T follicular helper cell (primary cell): ENCODE results near the gene FLYWCH1.

Experiments used
- DNase-seq: peaks from one replicate; pipeline ENCODE4 v3.0.0-alpha.2; 2020; ENCODE audit warnings: low read depth

FLYWCH1 gene

GRCh38 chr16:2968738-2969544 lies 57.2 kb downstream of the FLYWCH1 start, which contains the start of gene PAQR4:
Gene PAQR4, plus strand, starts transcription at chr16:2969348. Its CDS starts 327 bp downstream, at chr16:2969675.
- DNase-seq, result peak; percentile 61

GRCh38 chr16:2969545-2970521 lies 58.1 kb downstream of the FLYWCH1 start:
- peak; percentile 54 for DNase-seq

- no peak for DNase-seq
Observed at GRCh38 chr16:2970563-2970962, 58.8 kb downstream of the FLYWCH1 start.

GRCh38 chr16:2971134-2971984 lies 59.6 kb downstream of the FLYWCH1 start:
- DNase-seq, result no peak

GRCh38 chr16:2971985-2972784 lies 60.5 kb downstream of the FLYWCH1 start:
- DNase-seq, result no peak

GRCh38 chr16:2973093-2973492 lies 61.4 kb downstream of the FLYWCH1 start:
- no peak for DNase-seq

- DNase-seq, result no peak
Observed at GRCh38 chr16:2973605-2974318, 62.0 kb downstream of the FLYWCH1 start.

GRCh38 chr16:2974319-2975056 lies 62.8 kb downstream of the FLYWCH1 start:
- DNase-seq, result no peak

- DNase-seq, result no peak
Observed at GRCh38 chr16:2975161-2975795, 63.5 kb downstream of the FLYWCH1 start.

- no peak for DNase-seq
Observed at GRCh38 chr16:2976201-2976600, 64.5 kb downstream of the FLYWCH1 start.

GRCh38 chr16:2976673-2977072 lies 64.9 kb downstream of the FLYWCH1 start:
- DNase-seq, result no peak

- DNase-seq, result no peak
Observed at GRCh38 chr16:2977440-2977839, 65.7 kb downstream of the FLYWCH1 start.

- no peak for DNase-seq
Observed at GRCh38 chr16:2979669-2980226, 68.0 kb downstream of the FLYWCH1 start.

GRCh38 chr16:2980227-2981176 lies 68.8 kb downstream of the FLYWCH1 start, which contains the start of gene PKMYT1:
Gene PKMYT1, minus strand, starts transcription at chr16:2980446. Its CDS starts 789 bp downstream, at chr16:2979657.
- DNase-seq, result peak; percentile 88

- DNase-seq, result no peak
Observed at GRCh38 chr16:2981177-2981898, 69.6 kb downstream of the FLYWCH1 start.

- DNase-seq, result no peak
Observed at GRCh38 chr16:2981899-2982250, 70.1 kb downstream of the FLYWCH1 start.

- DNase-seq, result no peak
Observed at GRCh38 chr16:2982402-2982801, 70.7 kb downstream of the FLYWCH1 start.
